Activated CD4-positive, alpha-beta T cell treated with anti-CD3 and anti-CD28 coated beads, Interleukin-2, amount 50 U/mL, for 24 hours (primary cell): ENCODE measurements around the gene ZNF727.
"Not testable (repeated sequence)": the region's sequence is repeated elsewhere in the genome, so short reads cannot be mapped to it uniquely, and the experiment has no call there.

Source experiments
- DNase-seq, 2 donors: peaks; one replicate each; pipeline ENCODE4 v3.0.0-alpha.2; 2020; ENCODE audit warnings: low read depth in 1 of 2, low spot score in 1 of 2

The ZNF727 gene

GRCh38 chr7:64045301-64046040 lies at the start of gene ZNF727:
Gene ZNF727 (plus strand): TSS chr7:64045434. CDS start chr7:64045622, 188 bp downstream.
- peak in 1 of 2 donors; percentile 19 for DNase-seq

DNA sequence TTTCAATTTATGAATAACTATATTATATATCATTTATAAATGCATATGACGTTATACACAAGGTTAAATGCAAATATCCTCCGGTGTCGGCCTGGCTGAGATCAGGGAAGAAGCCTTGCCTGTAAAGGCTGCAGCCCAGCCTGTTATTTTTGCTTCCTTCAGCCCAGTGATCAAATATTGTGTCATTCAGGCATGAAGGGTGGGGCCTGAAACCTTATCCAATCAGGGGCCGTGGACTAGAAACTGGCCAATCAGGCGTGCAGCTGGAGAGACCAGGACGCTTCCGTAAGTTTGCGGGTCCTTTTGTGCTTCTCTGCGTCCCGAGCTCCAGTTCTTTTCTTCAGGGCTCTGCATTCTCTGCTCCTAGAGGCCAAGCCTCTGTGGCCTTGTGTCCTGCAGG lies 46.7 kb upstream of the ZNF727 start, which contains the start of gene ZNF722:
Gene ZNF722 (plus strand): TSS at position 301 of the 400 bp plus-strand sequence. CDS start 113 bp downstream, outside the sequence.
- DNase-seq: no peak

- DNase-seq: not testable (repeated sequence)
These were observed 29.7 kb upstream of the ZNF727 start for GRCh38 chr7:64015496-64015895.

- DNase-seq: no peak
These were observed 9.8 kb upstream of the ZNF727 start for GRCh38 chr7:64035388-64035787.

- no peak for DNase-seq
These were observed 8.1 kb upstream of the ZNF727 start for GRCh38 chr7:64037095-64037494.

DNA sequence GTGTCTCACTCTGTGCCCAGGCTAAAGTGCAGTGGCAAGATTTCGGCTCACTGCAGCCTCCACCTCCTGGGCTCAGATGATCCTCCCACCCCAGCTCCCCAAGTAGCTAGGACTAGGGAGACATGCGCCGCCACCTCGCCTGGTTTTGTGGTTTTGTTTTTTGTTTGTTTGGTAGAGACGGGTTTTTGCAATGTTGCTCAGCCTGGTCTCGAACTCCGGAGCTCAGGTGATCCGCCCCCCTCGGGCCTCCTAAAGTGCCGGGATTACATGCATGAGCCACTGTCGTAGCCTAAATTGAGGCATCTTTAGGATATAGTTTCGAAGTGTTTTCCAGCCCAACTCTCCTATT lies 781 bp downstream of the ZNF727 start:
- no peak for DNase-seq

- not testable (repeated sequence) for DNase-seq
These were observed 32.8 kb downstream of the ZNF727 start for GRCh38 chr7:64077837-64078698.

DNA sequence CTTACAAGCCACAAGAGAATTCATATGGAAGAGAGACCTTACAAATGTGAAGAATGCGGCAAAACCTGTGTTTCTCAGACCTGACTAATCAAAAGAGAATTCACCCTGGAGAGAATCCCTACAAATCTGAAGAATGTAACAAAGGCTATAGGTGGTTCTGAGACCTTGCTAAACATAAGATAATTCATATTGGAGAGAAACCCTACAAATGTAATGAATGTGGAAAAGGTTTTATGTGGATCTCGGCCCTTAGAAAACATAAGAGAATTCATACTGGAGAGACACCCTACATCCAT lies 33.4 kb downstream of the ZNF727 start:
- DNase-seq: no peak

DNA sequence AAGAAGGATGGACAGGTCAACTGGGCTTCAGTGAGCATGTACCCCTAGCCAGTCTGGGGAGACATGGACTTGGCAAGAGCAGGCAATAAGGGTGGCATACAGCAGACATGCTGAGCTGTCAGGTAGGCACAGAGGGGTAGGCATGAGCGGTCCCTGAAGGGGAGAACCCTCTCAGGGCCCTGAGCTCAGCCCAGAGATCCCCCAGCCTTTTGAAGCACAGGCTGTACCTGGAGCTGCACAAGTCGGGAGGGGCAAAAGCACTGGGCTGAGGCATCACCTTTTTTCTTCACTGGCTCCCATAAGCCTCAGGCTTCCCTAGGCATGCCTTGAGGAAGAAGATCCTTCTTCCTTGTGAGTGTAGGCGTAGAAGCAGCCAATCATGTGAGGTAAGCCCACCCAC lies 42.3 kb downstream of the ZNF727 start:
- DNase-seq: no peak

DNA sequence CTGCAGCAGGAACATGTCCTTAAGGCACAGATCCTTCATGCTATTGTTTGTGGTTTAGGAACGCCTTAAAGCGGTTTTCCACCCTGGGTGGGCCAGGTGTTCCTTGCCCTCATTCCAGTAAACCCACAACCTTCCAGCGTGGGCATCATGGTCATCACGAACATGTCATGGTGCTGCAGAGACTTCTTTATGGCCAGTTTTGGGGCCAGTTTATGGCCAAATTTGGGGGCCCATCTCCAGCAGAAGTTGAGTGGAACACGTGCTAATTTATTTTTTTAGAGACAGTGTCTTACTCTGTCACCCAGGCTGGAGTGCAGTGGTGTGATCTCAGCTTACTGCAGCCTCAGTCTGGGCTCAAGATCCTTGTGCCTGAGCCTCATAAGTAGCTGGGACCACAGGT lies 43.6 kb downstream of the ZNF727 start:
- not testable (repeated sequence) for DNase-seq
